T-cell (primary cell): ENCODE results near the gene TEKT2. TPM values are rescaled to one million over a fixed set of nuclear protein-coding genes. Genes with fewer than 3 reads are reported as not detected.

Experiments used
- ATAC-seq, 4 experiments: fragments of 200-7000 bp in 3 of 4; fragments of 150-1000 bp in 1 of 4; cut with Tn5 transposase; replicated peaks in 1 of 4; 1 replicate in 3 of 4; 2 replicates in 1 of 4; pipeline ENCODE4 v1.10.0; 2021; ENCODE audit warnings: moderate library complexity in 3 of 4, mild to moderate bottlenecking in 2 of 4, moderate number of reproducible peaks in 1 of 4
- CTCF ChIA-PET, 2 donors: fragments of 300-600 bp; sonication (Branson Sonifier 250); formaldehyde crosslinking; loops; one replicate each; lab custom pipeline; 2022; ENCODE audit warnings: antibody characterized with exemption in 2 of 2; lab: Charles Lee
- POLR2A ChIA-PET, 2 donors: fragments of 300-600 bp; sonication (Branson Sonifier 250); formaldehyde crosslinking; loops; one replicate each; lab custom pipeline; 2022; ENCODE audit warnings: antibody characterized with exemption in 2 of 2; lab: Charles Lee
- DNase-seq, 35 experiments: peaks; one replicate each; pipeline versions ENCODE4 v3.0.0 to v3.0.0-alpha.2; 2013 to 2023
- H3K27ac ChIP-seq: one replicate; pipeline ENCODE4 v1.5.1; 2013; ENCODE audit warnings: low read length
- H3K27me3 ChIP-seq, 2 experiments: replicated peaks in 1 of 2; 1 replicate in 1 of 2; 2 replicates in 1 of 2; pipeline versions ENCODE4 v1.6.1 to v1.7.0; 2013; ENCODE audit warnings: low read length in 1 of 2, mixed read lengths in 1 of 2; ENCODE audit not compliant: control insufficient read depth in 2 of 2, insufficient read depth in 2 of 2; ENCODE audit errors: extremely low read depth in 1 of 2
- H3K36me3 ChIP-seq, 2 donors: 1 replicate in 1 of 2; 2 replicates in 1 of 2; pipeline versions ENCODE4 v1.6.1 to v1.7.0; 2013; ENCODE audit warnings: low read length in 1 of 2; ENCODE audit not compliant: control insufficient read depth in 2 of 2, insufficient read depth in 1 of 2; ENCODE audit errors: extremely low read depth in 1 of 2
- H3K4me1 ChIP-seq, 2 experiments: 1 replicate in 1 of 2; 2 replicates in 1 of 2; pipeline versions ENCODE4 v1.6.1 to v1.7.0; 2013; ENCODE audit warnings: low read length in 2 of 2, mixed read lengths in 1 of 2; ENCODE audit not compliant: insufficient read depth in 2 of 2, control insufficient read depth in 1 of 2; ENCODE audit errors: extremely low read depth in 1 of 2
- H3K4me3 ChIP-seq, 2 donors: 1 replicate in 1 of 2; 2 replicates in 1 of 2; pipeline versions ENCODE4 v1.5.1 to v1.7.0; 2013; ENCODE audit warnings: mild to moderate bottlenecking in 2 of 2, low read length in 1 of 2, moderate library complexity in 1 of 2; ENCODE audit not compliant: control insufficient read depth in 1 of 2; ENCODE audit errors: extremely low read depth in 1 of 2
- H3K9me3 ChIP-seq: 2 replicates; pipeline ENCODE4 v1.7.0; 2013
- H3K27ac Mint-ChIP-seq, 2 donors: one replicate each; pipeline ENCODE4 v1.8.0; 2020 to 2021; ENCODE audit warnings: mild to moderate bottlenecking in 2 of 2, mixed read lengths in 2 of 2
- H3K27me3 Mint-ChIP-seq, 2 donors: one replicate each; pipeline ENCODE4 v1.8.0; 2021 to 2022; ENCODE audit warnings: mixed read lengths in 2 of 2
- H3K36me3 Mint-ChIP-seq: one replicate; pipeline ENCODE4 v1.8.0; 2021; ENCODE audit warnings: mixed read lengths
- H3K4me1 Mint-ChIP-seq, 3 donors: one replicate each; pipeline ENCODE4 v1.8.0; 2020 to 2022; ENCODE audit warnings: mixed read lengths in 3 of 3, mild to moderate bottlenecking in 1 of 3
- H3K4me3 Mint-ChIP-seq, 3 donors: one replicate each; pipeline ENCODE4 v1.8.0; 2020 to 2022; ENCODE audit warnings: mild to moderate bottlenecking in 3 of 3, mixed read lengths in 3 of 3, moderate library complexity in 3 of 3
- H3K9me3 Mint-ChIP-seq, 3 donors: one replicate each; pipeline ENCODE4 v1.8.0; 2020 to 2022; ENCODE audit warnings: mixed read lengths in 3 of 3
- WGBS: methylation state at CpG from one replicate; pipeline ENCODE4 v1.1.5; 2013; ENCODE audit warnings: missing lambda C conversion rate; ENCODE audit not compliant: insufficient coverage; 5-methylcytosine and 5-hydroxymethylcytosine counted together
- total RNA-seq, 35 experiments: library from RNA in 6 of 35; stranded (reverse) in 6 of 35; fragments of 120-200 nt in 1 of 35; gene quantifications; one replicate each; pipeline versions ENCODE4 v1.2.1 to v1.2.4 and lab custom pipeline; 2013 to 2026

The TEKT2 gene
- total RNA-seq, 5 donors from 2014 or later (not counting 1 experiment from before 2014, with no cell fraction given) = 0.18 TPM; not detected in 4

DNA sequence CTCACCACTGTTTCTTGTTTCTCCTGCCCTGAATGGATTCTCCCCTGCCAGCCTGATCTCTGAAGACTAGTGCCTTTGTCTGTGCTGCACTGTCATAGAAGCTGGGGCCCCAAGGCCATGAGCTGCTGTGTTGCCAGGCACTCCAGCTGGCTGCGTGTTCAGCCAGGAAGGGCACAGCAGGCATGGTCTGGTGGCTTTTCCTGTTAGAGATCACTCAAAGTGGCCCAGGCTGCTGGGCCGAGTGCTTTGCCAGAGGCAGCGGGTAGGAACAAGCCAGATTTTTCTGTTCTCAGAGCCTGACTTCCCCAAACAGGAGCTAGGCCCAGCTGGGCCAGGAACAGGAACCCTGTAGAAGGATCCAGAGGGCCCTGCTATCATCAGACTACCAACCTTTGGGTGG lies 10.0 kb downstream of the TEKT2 start:
- ATAC-seq = no peak
- peak in 1 of 35 experiments; percentile 11 for DNase-seq

DNA sequence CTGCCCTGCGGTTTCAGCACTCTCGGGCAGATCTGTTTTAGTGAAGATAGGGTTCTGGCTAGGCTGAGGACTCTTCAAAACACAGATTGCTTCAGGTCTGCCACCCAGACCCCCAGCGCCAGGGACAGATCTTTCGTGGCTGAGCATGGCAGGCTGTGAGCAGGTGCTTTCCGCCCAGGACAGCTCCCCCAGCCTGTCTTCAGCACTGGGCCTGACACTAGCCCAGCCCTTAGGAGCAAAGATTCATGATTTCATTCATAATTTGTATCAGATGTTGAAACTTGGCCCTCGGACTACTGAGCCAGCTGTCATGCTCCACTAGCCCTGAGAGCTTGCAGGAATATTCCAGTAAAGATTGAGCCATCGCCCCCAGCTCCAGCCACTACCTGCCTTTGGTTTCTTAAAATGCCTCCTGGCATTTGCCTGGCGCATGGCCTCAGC lies 10.7 kb downstream of the TEKT2 start:
- DNase-seq (no peak), ATAC-seq (no peak)
- POLR2A ChIA-PET = interaction anchor here in 1 of 2 donors (0.6 kb wide), 1 partner anchor 216 kb away, joined by 3 read pairs; no protein-coding TSS in a partner anchor
- Mint-ChIP-seq H3K4me1 (peaks cover 12 to 20% (median 17%) of the 10 kb centered on the region in 3 donors), H3K36me3 (peaks cover 14% of the 10 kb centered on the region), H3K4me3 (no peak overlapping the region), H3K27me3 (no peaks in the 10 kb centered on the region), H3K9me3 (no peaks in the 10 kb centered on the region), H3K27ac (no peak overlapping the region)
- H3K9me3 ChIP-seq = no peaks in the 10 kb centered on the region
- WGBS = 91% methylated on average over 7 of the region's 8 CpGs
- H3K36me3 ChIP-seq = peaks cover 6 to 52% of the 10 kb centered on the region in 2 donors
- H3K27ac ChIP-seq = no peak overlapping the region
- H3K4me3 ChIP-seq = no peak overlapping the region
- CTCF ChIA-PET = interaction anchor here (1.1 to 1.5 kb wide), 2 partner anchors 94 to 130 kb away, joined by 3 to 4 read pairs; partner anchors contain the start of gene THRAP3 (in 1 of the 2)
- H3K27me3 ChIP-seq = no peaks in the 10 kb centered on the region
- peaks cover 3 to 28% of the 10 kb centered on the region in 2 experiments for H3K4me1 ChIP-seq

More for the DNA sequence above, 10.0 kb downstream of the TEKT2 start:
- no peaks in the 10 kb centered on the region for H3K9me3 Mint-ChIP-seq
- no peaks in the 10 kb centered on the region for H3K9me3 ChIP-seq
- ChIA-PET POLR2A (no interaction called here), CTCF (interaction anchor here in 1 of 2 donors (1.5 kb wide), 1 partner anchor 94 kb away, joined by 4 read pairs; no protein-coding TSS in a partner anchor)
- H3K4me3 Mint-ChIP-seq = no peak overlapping the region
- no peaks in the 10 kb centered on the region for H3K27me3 Mint-ChIP-seq
- H3K36me3 Mint-ChIP-seq = peaks cover 14% of the 10 kb centered on the region
- no peak overlapping the region for H3K27ac ChIP-seq
- no peaks in the 10 kb centered on the region for H3K27me3 ChIP-seq
- peaks cover 17 to 24% (median 22%) of the 10 kb centered on the region in 3 donors for H3K4me1 Mint-ChIP-seq
- peaks cover 8 to 31% of the 10 kb centered on the region in 2 experiments for H3K4me1 ChIP-seq
- WGBS = 89% methylated on average over 1 of the region's 3 CpGs
- H3K36me3 ChIP-seq = peaks cover 6 to 52% of the 10 kb centered on the region in 2 donors
- peak overlapping the region in 1 of 2 donors; percentile 22 for H3K27ac Mint-ChIP-seq
- no peak overlapping the region for H3K4me3 ChIP-seq

DNA sequence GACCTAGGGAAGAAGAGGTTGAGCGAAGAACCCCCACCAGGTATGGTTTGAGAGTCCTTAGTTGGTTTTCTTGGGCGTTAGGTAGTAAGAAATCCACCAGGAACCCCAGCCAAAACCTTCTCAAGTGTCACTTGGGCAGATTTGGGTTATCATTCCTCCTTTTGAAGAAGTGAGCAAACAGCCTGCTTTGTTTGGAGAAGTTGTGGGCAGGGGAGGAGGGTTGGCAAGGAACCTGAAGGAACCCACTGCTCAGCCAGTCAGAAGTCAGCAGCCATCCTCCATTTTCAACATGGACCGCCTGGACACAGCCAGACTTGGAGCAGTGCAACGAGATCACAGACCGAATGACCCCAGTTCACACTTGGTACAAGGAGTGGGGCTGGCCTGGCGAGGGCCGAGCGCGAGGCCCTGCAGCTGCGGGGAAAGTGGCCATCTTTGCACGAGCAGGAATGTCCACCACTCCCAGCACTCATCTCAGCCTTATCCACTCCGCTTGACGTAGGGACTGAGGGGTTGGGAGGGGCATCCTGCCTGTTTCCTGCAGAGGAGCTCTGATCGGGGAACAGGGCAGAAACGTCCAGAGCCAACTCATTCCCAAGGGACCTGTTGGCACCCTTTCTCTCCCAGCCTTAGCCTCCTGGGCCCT lies 12.0 kb downstream of the TEKT2 start:
- POLR2A ChIA-PET = no interaction called here

DNA sequence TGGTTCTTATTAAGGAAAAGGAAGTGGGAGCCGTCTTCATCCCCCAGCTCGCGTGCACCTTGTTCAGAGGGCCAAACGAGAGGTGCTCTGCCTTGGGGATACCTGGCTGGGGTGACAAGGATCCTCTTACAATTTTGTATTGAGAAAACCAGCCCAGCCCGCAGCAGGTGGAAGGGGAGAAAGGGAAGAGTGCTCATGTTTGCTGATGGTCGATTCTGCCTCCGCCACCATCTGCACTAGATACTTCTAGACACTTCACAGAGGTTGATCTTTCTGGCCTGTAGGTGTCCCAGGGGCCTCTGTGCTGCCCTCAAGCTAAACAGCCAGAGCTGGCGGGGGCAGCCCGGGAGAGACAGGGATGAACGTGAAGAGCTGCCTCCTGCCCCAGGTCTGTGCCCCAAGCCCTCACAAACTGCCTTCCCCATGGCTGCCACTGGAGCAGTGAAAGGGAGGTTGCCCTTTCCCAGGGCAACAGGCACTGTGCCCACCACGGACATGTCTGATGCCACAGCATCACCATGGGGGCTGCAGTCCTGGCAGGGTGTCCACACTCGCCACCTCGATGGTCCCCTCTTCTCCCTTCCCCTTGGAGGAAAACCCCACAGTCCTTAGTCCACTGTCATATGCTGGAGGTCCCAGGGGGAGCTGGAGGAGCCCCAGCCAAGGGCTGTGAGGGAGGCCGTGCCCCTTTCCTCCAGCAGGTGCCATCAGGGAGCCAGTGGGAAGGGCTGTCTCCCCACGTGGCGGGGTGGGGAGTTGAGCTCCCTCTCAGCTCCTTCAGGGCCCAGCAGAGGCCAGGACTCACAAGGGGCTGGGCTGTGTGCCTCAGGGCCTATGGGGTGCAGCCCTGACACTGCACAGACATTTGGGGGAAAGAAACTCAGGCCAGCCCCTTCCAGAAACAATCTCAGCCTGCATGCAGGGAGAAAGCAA lies 12.9 kb downstream of the TEKT2 start:
- no peak for ATAC-seq
- peaks cover 14% of the 10 kb centered on the region for H3K36me3 Mint-ChIP-seq
- Histone ChIP-seq H3K27ac (no peak overlapping the region), H3K36me3 (peaks cover 2 to 45% of the 10 kb centered on the region in 2 donors), H3K9me3 (no peaks in the 10 kb centered on the region), H3K4me1 (peaks cover 0 to 14% of the 10 kb centered on the region in 2 experiments), H3K27me3 (no peaks in the 10 kb centered on the region), H3K4me3 (no peak overlapping the region)
- H3K4me3 Mint-ChIP-seq = no peak overlapping the region
- H3K27ac Mint-ChIP-seq = no peak overlapping the region
- H3K27me3 Mint-ChIP-seq = no peaks in the 10 kb centered on the region
- no peak for DNase-seq
- peaks cover 0 to 15% (median 6%) of the 10 kb centered on the region in 3 donors for H3K4me1 Mint-ChIP-seq
- ChIA-PET CTCF (interaction anchor here (0.8 to 1.0 kb wide), 2 partner anchors 189 kb away, joined by 3 to 5 read pairs; no protein-coding TSS in a partner anchor), POLR2A (interaction anchor here in 1 of 2 donors (0.6 kb wide), 2 partner anchors 213 to 290 kb away, joined by 3 read pairs; no protein-coding TSS in a partner anchor)
- H3K9me3 Mint-ChIP-seq = no peaks in the 10 kb centered on the region
- 84% methylated on average over 9 of the region's 16 CpGs for WGBS

More for the DNA sequence above, 12.0 kb downstream of the TEKT2 start:
- Mint-ChIP-seq H3K36me3 (peaks cover 14% of the 10 kb centered on the region), H3K4me1 (peaks cover 5 to 18% (median 13%) of the 10 kb centered on the region in 3 donors), H3K27me3 (no peaks in the 10 kb centered on the region), H3K4me3 (no peak overlapping the region), H3K9me3 (no peaks in the 10 kb centered on the region), H3K27ac (no peak overlapping the region)
- DNase-seq (no peak), ATAC-seq (no peak)
- WGBS = 100% methylated on average over 8 of the region's 15 CpGs
- Histone ChIP-seq H3K27ac (no peak overlapping the region), H3K4me3 (no peak overlapping the region), H3K27me3 (no peaks in the 10 kb centered on the region), H3K36me3 (peaks cover 6 to 52% of the 10 kb centered on the region in 2 donors), H3K9me3 (no peaks in the 10 kb centered on the region), H3K4me1 (peaks cover 0 to 23% of the 10 kb centered on the region in 2 experiments)
- CTCF ChIA-PET = interaction anchor here (0.7 to 1.1 kb wide), 2 partner anchors 14 to 129 kb away, joined by 3 read pairs; partner anchors contain the start of gene THRAP3 (in 1 of the 2)

DNA sequence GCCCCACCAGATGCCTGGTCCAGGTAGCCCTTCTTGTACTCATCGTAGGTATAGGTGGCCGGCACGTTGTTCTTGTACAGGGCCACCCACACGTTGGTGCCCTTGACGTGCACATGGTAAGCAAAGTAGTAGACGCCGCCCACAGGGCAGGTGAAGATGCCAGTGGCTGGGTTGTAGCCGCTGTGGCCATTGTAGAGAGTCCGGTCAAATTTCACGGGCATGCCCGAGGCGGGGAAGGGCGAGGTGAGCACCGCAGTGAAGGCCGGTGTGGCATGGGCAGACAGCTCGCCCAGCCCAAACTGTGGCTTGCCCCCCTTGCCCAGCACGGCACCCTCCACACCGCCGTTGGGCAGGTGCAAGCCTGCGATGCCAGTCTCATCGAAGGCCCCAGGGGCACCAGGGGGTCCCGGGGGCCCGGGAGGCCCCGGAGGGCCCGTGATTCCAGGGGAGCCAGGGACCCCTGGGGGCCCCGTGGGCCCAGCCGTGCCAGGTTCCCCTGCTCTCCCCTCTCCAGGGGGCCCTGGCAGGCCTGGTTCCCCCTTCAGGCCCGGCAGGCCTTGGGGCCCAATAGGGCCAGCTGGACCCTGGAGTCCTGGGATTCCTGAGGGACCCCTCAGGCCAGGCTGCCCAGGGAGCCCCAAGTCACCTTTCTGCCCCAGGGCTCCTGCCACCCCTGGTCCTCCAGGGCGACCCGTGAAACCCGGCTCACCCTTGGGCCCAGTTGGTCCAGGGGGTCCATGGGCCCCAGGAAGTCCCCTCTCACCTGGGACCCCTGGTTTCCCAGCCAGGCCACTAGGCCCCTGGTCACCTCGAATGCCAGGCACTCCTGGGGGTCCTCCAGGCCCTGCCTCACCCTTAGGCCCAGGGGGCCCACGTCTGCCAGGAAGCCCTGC lies 14.0 kb downstream of the TEKT2 start:
- WGBS = 96% methylated on average over 32 of the region's 33 CpGs

More for the DNA sequence above, 14.0 kb downstream of the TEKT2 start:
- peaks cover 2 to 33% of the 10 kb centered on the region in 2 donors for H3K36me3 ChIP-seq
- DNase-seq (no peak), ATAC-seq (no peak)
- ChIA-PET CTCF (interaction anchor here in 1 of 2 donors (0.6 to 1.0 kb wide), 2 partner anchors 11 to 188 kb away, joined by 3 to 5 read pairs; no protein-coding TSS in a partner anchor), POLR2A (interaction anchor here in 1 of 2 donors (0.6 kb wide), 1 partner anchor 212 kb away, joined by 3 read pairs; no protein-coding TSS in a partner anchor)
- peaks cover 5% of the 10 kb centered on the region for H3K36me3 Mint-ChIP-seq
- H3K4me1 ChIP-seq = peaks cover 0 to 13% of the 10 kb centered on the region in 2 experiments
- H3K27me3 Mint-ChIP-seq = no peaks in the 10 kb centered on the region
- H3K27ac ChIP-seq = no peak overlapping the region
- no peak overlapping the region for H3K4me3 Mint-ChIP-seq
- H3K9me3 Mint-ChIP-seq = no peaks in the 10 kb centered on the region
- peaks cover 0 to 9% (median 2%) of the 10 kb centered on the region in 3 donors for H3K4me1 Mint-ChIP-seq
- no peak overlapping the region for H3K4me3 ChIP-seq
- no peaks in the 10 kb centered on the region for H3K27me3 ChIP-seq
- H3K9me3 ChIP-seq = no peaks in the 10 kb centered on the region
- no peak overlapping the region for H3K27ac Mint-ChIP-seq
